ENCODE measurements around the gene MRE11.

- TF ChIP-seq ZNF19 (tag by site-specific recombination; IDR thresholded peaks at IDR 0.05; ENCODE audit: low read depth): no peak
- no peak for TF ChIP-seq ZNF585B (tag by site-specific recombination; IDR thresholded peaks at IDR 0.05)
- TF ChIP-seq CTCF (tag by site-specific recombination; IDR thresholded peaks at IDR 0.05): no peak
- no peak for TF ChIP-seq REST (tag by site-specific recombination; IDR thresholded peaks at IDR 0.05)
- no peak for TF ChIP-seq ZNF133 (tag by site-specific recombination; IDR thresholded peaks at IDR 0.05)
Observed at GRCh38 chr11:94518300-94518699, 24.7 kb upstream of the MRE11 start.
